SHP77 (cell line): Measurements from ENCODE around the gene LRRC4C.

Source experiments
- DNase-seq, 2 experiments: peaks; one replicate each; lab custom pipeline; 2025; lab: John Stamatoyannopoulos, UW

Gene LRRC4C

GRCh38 chr11:41414771-41415440 is 44.5 kb downstream of the LRRC4C start:
- DNase-seq: no peak

GRCh38 chr11:41413843-41414242 is 45.6 kb downstream of the LRRC4C start:
- DNase-seq: no peak

GRCh38 chr11:41405812-41406211 is 53.6 kb downstream of the LRRC4C start:
- DNase-seq: no peak

- no peak for DNase-seq
Observed at GRCh38 chr11:41404109-41404508, 55.3 kb downstream of the LRRC4C start.

- DNase-seq: no peak
Observed at GRCh38 chr11:41403458-41403857, 56.0 kb downstream of the LRRC4C start.

- DNase-seq: no peak
Observed at GRCh38 chr11:41400819-41401382, 58.6 kb downstream of the LRRC4C start.

- no peak for DNase-seq
Observed at GRCh38 chr11:41400124-41400523, 59.3 kb downstream of the LRRC4C start.

GRCh38 chr11:41399323-41399722 is 60.1 kb downstream of the LRRC4C start:
- DNase-seq: no peak

GRCh38 chr11:41398175-41398574 is 61.3 kb downstream of the LRRC4C start:
- DNase-seq: no peak

- no peak for DNase-seq
Observed at GRCh38 chr11:41394521-41395195, 64.8 kb downstream of the LRRC4C start.

GRCh38 chr11:41392596-41392995 is 66.9 kb downstream of the LRRC4C start:
- DNase-seq: no peak

GRCh38 chr11:41389623-41390130 is 69.8 kb downstream of the LRRC4C start:
- no peak for DNase-seq

GRCh38 chr11:41384329-41384728 is 75.1 kb downstream of the LRRC4C start:
- DNase-seq: no peak

- no peak for DNase-seq
Observed at GRCh38 chr11:41383768-41384167, 75.7 kb downstream of the LRRC4C start.

GRCh38 chr11:41382927-41383326 is 76.5 kb downstream of the LRRC4C start:
- no peak for DNase-seq

- DNase-seq: no peak
Observed at GRCh38 chr11:41379084-41379483, 80.4 kb downstream of the LRRC4C start.

GRCh38 chr11:41377709-41378394 is 81.6 kb downstream of the LRRC4C start:
- no peak for DNase-seq

GRCh38 chr11:41351825-41352224 is 107.6 kb downstream of the LRRC4C start:
- DNase-seq: no peak

- DNase-seq: no peak
Observed at GRCh38 chr11:41346042-41346441, 113.4 kb downstream of the LRRC4C start.

GRCh38 chr11:41334007-41334933 is 125.2 kb downstream of the LRRC4C start:
- no peak for DNase-seq

GRCh38 chr11:41333357-41333756 is 126.1 kb downstream of the LRRC4C start:
- DNase-seq: no peak

GRCh38 chr11:41328324-41328723 is 131.1 kb downstream of the LRRC4C start:
- DNase-seq: no peak
